SU-DHL-6 (cell line): ENCODE results near the gene CT45A9.
"Not testable (repeated sequence)": the region's sequence is repeated elsewhere in the genome, so short reads cannot be mapped to it uniquely, and the experiment has no call there.

Source experiments
- EZH2phosphoT487 ChIP-seq: fragments of 200-600 bp; sonication (generic), shearing (Covaris generic); conservative IDR thresholded peaks from 2 replicates; pipeline ENCODE4 v1.6.1; 2018; ENCODE audit warnings: mild to moderate bottlenecking, antibody characterized with exemption, low read length, moderate library complexity, mixed read lengths
- TF ChIP-seq, protein P1 (sequence below): fragments of 200-600 bp; sonication (generic); IDR thresholded peaks from one replicate; pipeline ENCODE4 v1.5.1; 2017; ENCODE audit warnings: antibody characterized with exemption, mild to moderate bottlenecking, low read length, moderate library complexity; ENCODE audit not compliant: insufficient read depth, poor library complexity, severe bottlenecking

GRCh38 chrX:135882741-135883140, 11.1 kb upstream of the CT45A9 start:
- TF ChIP-seq, protein P1, sequence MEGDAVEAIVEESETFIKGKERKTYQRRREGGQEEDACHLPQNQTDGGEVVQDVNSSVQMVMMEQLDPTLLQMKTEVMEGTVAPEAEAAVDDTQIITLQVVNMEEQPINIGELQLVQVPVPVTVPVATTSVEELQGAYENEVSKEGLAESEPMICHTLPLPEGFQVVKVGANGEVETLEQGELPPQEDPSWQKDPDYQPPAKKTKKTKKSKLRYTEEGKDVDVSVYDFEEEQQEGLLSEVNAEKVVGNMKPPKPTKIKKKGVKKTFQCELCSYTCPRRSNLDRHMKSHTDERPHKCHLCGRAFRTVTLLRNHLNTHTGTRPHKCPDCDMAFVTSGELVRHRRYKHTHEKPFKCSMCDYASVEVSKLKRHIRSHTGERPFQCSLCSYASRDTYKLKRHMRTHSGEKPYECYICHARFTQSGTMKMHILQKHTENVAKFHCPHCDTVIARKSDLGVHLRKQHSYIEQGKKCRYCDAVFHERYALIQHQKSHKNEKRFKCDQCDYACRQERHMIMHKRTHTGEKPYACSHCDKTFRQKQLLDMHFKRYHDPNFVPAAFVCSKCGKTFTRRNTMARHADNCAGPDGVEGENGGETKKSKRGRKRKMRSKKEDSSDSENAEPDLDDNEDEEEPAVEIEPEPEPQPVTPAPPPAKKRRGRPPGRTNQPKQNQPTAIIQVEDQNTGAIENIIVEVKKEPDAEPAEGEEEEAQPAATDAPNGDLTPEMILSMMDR = not testable (repeated sequence)
- not testable (repeated sequence) for TF ChIP-seq EZH2phosphoT487
